AG09309 (cell line): ENCODE results near the gene GALNT16.

ENCODE experiments used
- DNase-seq: peaks from one replicate; pipeline ENCODE4 v3.0.0-alpha.2; 2010; ENCODE audit warnings: low read depth
- H3K4me3 ChIP-seq: 2 replicates; pipeline ENCODE4 v1.5.1; 2011; ENCODE audit warnings: mild to moderate bottlenecking, low read depth, low read length, moderate library complexity; ENCODE audit not compliant: control insufficient read depth
- TF ChIP-seq, protein P1 (sequence below): IDR thresholded peaks from 2 replicates; pipeline ENCODE4 v1.5.1; 2011; ENCODE audit warnings: mild to moderate bottlenecking, low read depth, low read length, inconsistent platforms; ENCODE audit not compliant: insufficient read depth, control insufficient read depth; ENCODE audit errors: missing control alignments

The GALNT16 gene

DNA sequence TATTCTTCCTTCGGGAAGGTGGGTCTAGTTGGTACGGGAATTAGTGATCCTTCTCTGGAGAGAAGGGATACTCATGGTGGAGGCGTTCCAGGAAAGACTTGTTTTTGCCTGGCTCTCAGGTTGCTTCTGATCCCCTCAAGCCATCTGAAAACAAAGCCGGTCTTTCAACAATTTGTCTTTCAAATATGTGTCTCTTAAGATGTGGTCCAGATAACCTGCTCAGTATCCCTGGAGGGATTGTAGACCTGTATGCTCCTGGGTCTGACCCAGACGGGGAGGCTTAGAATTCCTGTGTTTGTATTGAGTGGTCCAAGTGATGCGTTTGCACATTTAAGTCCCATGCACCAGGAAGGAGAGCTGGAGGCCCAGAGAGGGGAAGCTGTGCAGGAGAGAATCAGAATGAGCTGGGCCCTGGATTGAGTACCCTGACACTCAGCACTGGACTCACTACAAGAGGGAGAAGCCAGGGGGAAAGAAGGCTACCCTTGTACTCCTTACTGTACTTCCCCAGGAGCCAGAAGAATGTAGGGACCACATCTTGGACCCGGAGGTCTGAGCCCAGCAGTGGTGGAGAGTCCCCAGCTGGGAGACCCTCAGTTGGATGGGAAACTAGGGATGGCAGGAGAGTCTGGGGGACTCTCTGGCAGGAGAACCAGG lies 97.7 kb downstream of the GALNT16 start:
- TF ChIP-seq, protein P1, sequence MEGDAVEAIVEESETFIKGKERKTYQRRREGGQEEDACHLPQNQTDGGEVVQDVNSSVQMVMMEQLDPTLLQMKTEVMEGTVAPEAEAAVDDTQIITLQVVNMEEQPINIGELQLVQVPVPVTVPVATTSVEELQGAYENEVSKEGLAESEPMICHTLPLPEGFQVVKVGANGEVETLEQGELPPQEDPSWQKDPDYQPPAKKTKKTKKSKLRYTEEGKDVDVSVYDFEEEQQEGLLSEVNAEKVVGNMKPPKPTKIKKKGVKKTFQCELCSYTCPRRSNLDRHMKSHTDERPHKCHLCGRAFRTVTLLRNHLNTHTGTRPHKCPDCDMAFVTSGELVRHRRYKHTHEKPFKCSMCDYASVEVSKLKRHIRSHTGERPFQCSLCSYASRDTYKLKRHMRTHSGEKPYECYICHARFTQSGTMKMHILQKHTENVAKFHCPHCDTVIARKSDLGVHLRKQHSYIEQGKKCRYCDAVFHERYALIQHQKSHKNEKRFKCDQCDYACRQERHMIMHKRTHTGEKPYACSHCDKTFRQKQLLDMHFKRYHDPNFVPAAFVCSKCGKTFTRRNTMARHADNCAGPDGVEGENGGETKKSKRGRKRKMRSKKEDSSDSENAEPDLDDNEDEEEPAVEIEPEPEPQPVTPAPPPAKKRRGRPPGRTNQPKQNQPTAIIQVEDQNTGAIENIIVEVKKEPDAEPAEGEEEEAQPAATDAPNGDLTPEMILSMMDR: no peak
- no peak overlapping the region for H3K4me3 ChIP-seq
- DNase-seq: no peak

DNA sequence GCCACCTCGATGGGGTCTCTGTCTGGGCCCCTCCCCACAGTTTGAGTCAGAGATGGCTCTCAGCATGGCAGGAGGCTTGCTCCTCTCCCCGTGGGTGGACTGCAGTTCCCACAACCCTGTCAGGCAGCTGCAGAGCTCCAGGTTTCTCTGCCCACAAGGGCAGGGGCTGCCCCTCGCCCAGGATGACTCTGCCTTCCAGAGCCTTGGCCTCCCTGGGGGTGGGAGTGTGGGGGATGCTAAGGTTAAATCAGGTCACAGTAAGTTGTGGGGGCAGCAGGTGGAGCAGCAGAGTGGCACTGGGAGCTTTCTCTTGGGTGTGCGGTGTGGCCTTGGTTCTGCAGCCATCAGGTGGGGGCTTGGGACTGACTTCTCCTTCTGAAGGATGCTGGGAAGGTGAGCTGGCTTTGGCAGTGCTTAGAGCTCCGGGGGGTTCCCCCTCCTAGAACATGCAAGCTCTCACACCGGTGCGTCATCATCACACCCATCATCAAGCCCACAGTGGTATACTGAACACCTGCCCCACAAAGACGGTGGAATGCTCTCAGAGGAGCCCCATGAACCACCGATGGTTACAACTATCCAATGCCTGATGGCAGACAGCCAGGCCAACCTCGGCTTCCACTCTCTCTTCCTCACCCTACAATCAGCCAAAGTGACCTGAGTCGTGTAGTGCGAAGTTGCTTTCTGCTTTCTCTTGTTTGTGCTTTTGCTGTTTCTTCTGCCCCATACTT lies 98.4 kb downstream of the GALNT16 start:
- DNase-seq: no peak
- H3K4me3 ChIP-seq: no peak overlapping the region
- TF ChIP-seq, protein P1: no peak

DNA sequence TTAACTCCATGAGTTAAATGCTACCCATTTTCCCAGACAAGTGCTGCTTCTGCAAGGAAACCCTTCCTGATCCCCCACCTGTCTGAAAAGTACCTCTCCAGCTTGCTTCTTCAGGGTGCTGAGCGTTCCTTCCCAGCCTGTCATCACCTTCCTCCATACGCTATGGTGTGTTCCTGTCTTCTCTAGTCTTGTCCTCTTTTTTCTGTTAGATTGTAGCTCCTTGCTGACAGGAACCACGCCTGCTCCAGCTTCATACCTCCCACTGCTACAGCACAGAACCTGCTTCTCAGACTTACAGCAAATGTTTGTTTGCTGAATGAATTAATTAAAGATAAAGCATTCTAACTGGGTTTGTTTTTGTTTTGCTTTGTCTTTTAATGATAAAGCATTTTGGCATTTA lies 99.0 kb downstream of the GALNT16 start:
- TF ChIP-seq, protein P1: no peak
- H3K4me3 ChIP-seq: no peak overlapping the region
- DNase-seq: no peak

DNA sequence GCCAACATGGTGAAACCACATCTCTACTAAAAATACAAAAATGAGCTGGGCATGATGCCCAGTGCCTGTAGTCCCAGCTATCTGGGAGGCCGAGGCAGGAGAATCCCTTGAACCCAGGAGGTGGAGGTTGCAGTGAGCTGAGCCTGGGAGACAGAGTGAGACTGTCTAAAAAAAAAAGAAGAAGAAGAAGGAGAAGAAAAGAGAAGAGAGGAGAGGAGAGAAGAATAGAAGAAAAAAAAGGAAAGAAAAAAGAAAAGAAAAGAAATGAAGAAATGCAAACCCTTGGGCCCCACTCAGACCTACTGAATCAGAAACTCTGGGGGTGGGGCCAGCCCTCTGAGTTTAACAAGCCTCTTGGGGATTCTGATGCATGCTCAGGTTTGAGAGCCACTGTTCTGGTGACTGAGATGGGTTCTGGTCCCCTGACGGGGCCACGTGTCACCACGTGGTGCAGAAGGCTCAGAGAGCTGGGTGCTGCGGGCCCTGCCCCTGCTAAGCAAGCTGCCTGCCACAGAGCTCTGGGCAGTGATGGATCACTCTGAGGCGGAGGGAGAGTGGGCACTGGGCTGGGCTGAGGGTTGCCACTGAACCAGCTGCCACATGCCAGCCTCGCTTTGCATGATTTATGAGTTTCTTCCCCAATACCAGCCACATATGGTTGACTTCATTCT lies 100.6 kb downstream of the GALNT16 start:
- no peak overlapping the region for H3K4me3 ChIP-seq
- no peak for DNase-seq
- TF ChIP-seq, protein P1: no peak

DNA sequence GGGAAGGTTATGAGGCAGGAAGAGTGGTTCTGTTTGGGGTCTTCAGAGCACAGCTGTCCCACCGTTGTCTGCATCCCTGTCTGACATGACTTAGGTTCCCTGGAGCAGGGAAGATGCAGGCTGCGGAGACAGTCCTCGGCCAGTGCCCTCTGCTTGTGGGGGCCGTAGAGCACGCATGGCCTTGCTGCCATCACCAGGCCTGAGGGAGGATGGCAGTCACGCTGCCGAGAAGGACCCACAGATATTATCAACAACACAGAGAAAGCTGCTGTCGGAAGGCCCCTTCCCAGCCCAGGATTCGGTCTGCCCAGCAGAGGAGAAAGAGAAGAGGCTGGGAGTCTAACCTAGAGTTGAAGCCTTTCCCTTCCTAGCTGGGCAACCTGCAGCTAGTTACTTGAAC lies 103.1 kb downstream of the GALNT16 start:
- TF ChIP-seq, protein P1: peak; percentile 82
- H3K4me3 ChIP-seq: no peak overlapping the region
- DNase-seq: no peak

DNA sequence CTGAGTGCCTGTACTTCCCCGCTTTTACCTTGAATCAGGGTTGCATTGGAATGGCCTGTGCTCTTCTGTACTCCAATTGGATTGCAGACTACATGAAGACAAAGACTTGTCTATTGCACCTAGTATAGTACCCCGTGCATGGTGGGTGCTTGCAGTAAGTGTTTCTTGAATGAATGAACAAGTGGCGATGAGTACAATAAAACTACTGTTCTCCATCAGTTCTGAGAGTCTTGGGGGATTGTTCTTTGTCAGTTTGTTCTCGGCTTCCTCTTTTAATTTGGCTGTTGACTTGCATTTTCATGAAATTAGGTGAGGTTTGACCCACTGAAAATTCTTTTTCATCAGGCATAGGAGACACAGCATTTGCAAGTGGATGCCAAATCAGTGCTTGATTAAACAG lies 104.0 kb downstream of the GALNT16 start:
- TF ChIP-seq, protein P1: no peak
- no peak for DNase-seq
- no peak overlapping the region for H3K4me3 ChIP-seq
